ENCODE results near the gene XIRP2.

Gene XIRP2

DNA sequence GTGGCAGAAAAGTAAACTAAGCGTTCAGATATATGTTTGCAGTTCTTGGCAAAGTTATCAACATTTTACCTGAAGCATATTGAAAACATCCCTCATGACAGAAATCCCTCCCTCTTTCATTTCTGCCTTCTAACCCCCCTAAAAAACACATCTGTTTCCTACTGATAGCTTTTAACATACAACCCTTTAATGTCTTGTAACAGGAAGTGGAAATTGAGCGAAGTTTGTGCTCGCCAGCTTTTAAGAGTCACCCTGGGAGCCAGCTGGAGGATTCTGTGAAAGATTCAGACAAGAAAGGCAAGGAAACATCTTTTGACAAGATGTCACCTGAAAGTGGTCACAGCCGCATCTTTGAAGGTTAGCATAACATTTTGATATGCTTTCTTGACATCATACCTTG is 247.4 kb downstream of the XIRP2 start:
- no peak for DNase-seq

DNA sequence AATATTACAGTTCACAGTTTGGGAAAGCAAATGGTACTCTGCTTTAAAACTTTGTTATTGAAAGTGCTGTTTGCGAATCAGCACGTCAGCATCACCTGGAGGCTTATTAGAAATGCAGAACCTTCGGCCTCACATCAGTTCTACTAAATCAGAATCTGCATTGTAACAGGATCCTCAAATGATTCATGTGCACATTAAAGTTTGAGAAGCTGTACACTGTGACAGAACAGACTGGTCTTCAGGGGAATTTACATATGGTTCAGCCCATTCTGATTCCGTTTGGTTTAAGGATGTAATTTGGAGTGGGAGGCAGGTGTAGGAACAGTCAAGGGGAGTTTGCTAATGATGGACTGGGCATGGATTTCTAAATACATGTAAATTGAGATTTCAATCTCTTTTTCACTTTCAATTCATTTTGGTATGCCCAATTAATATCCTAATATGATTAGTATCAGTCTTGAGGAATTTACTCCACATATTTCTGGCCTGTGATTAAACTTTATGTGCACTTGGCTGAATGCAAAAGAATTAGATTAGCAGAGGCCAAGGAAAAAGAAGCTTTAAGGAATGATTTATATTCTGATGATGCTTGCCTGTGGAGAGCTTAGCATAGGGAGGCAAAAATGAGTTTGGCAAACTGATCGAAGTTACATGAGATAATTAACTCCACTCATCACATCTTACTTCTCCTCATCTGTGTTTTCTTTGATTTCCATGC is 248.8 kb downstream of the XIRP2 start:
- no peak for DNase-seq

DNA sequence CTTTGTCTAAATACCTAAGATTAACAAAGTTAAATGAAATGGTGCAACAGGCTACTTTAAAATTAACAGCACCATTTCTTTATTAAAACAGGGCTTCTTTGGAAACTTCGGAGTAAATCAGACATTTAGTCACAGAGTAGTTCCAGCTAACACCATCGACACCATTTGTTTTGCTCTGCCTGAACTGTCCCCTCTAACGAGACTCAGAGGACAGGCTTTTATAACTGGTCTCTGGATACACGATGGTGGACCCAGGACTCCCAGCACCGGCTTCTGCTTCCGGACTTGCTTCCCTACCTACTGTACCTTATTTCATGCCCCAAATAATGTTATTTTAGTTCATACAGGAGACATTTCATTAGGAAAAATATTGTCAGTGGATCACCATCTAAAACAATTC is 252.1 kb downstream of the XIRP2 start:
- DNase-seq: no peak

DNA sequence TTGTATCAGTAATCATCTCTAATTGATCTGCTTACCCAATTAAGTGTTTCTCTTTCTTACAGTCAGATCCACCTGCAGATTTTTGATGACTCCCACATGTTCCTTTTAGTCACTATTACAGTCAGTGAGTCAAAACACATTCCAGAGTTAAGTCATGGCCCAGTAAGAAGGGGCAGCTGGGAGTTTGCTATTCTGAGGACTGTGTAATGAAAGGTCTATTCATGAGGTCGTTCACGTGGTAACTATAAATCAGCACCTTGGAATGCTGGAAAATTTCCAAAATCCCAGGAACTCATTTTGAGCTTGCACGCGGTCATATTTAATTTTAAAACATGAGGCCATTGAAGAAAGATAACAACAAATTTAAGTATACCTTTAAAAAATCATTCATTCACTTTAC is 252.5 kb downstream of the XIRP2 start:
- DNase-seq: no peak

DNA sequence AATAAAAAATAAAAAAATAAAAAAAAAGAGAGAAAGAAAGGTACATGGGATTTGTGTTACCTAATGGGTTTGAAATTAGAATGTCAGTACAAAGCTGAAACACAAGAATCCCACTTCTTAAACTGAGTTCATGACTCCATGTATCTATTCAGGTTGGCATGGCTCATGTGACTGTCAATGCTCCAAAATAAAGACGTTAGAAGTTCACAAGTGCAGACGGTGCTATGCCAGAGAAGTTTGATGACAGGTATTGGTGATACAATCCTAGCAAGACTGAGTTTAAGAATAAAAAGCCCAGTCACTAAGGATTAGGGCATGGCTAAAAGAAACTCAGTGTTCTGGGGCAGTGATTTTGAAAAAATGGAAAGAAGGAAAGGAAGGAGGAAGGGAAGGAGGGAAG is 254.3 kb downstream of the XIRP2 start:
- no peak for DNase-seq

DNA sequence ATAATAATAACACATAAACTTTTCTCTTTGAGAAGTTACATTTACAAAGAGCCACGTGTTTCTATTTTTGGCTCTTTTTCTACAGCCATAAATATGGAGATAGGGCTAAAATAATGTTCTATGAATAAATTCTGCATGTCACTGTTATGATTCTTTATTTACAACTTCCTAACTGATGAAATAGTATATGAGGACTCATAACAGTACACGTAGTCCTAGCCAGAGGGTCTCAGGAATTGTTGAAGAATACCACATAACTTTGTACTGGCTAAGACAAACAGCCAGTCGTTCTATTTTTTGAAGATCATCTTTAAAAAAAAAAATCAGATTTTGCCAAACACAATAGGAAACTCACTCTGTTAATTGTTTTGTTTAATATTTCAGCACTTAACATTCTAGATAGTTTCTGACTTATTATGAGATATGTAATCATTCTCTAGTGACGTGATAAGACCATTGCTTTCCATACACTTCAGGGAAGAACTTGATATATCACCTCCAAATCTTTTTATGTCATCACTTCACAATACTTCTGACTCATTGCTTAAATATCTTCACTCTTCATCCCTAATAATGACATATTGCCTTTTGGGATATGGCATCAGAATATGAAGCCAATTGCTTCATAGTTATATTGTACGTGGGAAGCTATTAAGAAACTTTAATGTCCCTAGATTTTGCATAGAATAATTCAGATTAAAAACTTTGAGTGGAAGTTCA is 256.1 kb downstream of the XIRP2 start:
- no peak for DNase-seq

DNA sequence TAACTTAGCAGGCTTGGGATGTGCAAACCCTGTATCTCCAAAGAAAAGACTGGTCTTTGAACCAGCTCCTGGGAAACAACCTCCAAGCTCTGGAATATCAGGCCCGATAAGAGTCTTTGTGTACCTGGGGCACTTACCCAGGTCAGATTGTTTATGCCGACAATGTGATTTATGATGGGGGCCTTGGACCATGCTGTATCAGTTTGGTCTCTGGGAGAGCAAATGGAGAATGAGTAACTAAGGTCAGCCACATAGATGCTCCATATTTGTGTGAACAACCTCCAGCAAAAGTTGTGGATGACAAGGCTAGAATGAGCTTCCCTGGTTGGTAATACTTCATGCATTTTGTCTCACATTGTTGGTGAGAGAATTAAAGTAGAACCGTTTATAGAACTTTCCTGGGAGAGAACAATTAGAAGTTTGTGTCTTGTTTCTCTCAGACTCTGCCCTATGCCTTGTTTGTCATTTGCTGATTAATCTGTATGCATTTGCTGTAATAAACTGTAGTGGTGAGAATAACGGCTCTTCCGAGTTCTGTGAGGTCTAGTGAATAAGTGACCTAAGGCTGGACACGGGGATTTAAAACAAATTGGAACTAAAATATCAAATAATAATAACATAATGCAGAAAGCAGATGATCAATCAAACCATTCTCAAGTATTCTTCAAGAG is 259.1 kb downstream of the XIRP2 start:
- no peak for DNase-seq

DNA sequence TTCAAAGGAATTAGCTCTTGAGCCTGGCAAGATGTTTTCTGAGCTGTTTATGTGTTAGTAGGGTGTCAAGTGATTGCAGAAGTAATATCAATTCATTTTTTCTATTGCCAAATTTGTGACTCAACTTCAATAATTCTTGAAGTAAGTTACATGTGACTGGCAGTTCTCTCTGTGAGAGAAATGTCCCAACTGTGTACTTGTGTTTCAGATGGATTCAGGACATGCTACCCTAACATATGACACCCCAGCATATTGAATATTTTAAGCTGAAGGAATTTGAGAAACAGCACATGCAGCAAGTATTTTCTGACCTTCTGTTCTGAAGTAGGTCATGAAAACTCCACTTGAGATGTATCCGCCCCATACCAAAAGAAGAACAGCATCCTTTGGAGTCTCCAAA is 263.6 kb downstream of the XIRP2 start:
- DNase-seq: no peak

DNA sequence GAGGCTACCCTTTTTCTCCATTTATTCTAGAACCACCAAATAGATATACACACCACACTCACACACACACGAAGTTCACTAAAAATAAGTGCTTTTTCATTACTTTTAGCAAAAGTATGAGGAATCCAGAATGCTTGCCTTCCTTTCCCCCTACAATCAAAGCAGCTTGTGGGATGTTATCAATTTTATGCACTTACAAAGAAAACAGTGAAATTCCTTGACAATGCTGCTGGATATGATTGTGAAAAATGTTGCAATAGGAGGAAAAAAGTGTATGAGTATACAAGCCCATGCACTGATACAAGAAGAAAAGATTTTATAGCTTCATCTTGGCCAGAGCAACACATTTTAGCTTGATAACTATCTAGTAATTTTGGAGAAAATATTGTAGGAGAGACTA is 269.2 kb downstream of the XIRP2 start:
- DNase-seq: no peak

DNA sequence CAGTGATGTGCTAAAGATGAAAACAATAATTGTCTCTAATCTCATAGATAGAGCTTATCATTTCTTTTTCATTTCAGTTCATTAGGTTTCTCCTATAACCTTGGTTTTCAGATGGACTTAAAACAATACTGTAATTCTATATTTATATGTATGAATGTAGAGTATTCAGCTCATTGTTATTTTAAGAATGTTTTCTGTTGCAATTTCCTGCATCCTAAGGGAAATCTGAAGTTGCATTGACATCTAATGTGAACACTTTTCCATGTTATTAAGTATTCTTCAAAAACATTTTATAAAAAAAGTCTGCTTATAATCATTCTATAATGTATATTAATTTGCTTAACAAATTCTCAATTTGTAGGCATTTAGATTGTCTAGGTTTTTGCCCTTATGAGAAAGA is 288.9 kb downstream of the XIRP2 start:
- no peak for DNase-seq

DNA sequence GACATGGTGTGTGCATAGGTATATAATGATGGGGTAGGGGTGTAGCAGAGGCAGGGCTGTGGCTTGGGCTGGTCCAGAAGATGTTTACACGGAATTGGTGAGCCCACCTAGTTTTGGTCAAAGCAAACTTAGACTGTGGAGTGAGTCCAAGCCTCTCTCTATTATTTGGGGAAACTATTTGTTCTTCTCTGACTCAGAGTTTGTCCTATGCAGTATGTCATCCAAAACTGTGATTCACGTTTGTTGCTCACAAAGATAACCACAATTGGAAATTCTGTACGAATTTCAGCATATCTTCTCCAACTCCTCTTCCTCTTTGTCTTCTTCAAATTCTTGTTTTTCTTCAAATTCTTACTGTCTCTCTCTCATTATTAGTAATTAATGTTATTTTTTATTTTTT is 292.9 kb downstream of the XIRP2 start:
- DNase-seq: no peak

DNA sequence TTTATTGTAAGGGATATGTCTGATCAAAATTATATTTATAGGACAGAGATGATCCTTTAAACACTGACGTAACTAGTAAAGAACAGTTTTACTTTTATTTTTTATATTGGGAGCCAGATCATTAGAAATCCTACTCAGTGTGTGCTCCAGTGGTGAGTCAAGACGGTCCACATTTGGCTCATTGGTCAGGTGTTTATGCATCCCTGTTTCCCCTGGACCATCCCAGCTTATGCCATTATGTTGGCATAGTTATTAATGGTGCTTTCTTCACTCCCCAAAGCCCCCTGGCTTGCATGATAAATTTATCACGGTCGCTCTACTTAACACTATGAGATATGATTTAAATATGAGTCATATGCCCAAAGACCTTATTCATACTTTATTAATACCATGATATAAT is 293.4 kb downstream of the XIRP2 start:
- no peak for DNase-seq

DNA sequence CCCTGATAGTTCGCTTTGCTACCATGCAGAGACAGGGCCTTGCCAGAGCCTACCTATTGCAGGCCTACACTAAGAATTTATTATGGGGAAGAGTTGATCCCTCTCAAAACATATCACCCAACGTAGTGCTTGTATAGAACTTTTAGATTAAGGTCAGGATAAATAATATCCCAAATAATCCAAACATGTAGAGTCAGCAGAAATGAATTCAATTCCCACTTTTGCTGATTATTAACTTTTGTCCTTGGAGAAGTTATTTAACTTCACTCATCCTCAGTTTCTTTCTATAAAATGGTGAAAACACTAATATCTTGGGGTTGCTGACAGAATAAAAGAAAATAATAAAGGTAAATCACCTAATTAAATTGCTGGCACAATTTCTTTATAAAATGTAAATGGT is 294.1 kb downstream of the XIRP2 start:
- no peak for DNase-seq

DNA sequence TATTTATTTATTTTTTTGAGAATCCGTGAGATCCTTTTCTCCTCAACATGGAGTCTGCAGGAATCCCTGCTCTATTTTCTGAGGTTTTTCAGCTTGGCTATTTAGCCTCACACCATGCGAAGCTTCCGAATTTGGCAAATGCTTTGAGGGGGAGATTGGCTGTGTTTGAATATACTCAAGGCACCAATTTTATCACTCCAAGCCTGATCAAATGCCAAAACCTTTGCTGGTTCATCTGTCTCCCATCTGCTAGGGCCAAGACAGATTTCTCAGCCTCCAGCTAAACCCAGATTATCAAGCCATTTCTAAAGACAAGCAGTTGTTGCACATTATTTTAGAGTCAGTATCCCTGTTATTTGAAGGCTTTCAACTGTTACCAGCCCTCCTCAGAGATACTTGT is 295.7 kb downstream of the XIRP2 start:
- DNase-seq: no peak

DNA sequence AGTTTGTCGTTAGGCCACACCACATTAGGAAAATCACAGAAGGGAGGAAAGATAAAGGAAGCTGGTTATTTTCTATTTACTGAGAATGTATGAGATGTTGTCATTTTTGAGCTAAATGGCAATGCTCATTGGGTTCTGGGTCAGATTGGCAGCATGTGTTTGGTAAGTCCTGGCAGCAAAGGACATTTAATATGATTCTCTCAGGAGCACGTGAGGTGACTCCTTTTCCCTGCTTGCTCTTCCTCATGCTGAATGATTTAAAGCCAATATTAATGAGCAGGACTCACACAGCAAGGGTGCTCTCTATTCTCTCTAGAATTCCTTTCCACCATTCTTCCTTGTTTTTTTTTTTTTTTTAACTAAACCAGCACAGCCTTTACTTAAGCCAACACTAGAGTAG is 298.2 kb downstream of the XIRP2 start:
- DNase-seq: no peak

DNA sequence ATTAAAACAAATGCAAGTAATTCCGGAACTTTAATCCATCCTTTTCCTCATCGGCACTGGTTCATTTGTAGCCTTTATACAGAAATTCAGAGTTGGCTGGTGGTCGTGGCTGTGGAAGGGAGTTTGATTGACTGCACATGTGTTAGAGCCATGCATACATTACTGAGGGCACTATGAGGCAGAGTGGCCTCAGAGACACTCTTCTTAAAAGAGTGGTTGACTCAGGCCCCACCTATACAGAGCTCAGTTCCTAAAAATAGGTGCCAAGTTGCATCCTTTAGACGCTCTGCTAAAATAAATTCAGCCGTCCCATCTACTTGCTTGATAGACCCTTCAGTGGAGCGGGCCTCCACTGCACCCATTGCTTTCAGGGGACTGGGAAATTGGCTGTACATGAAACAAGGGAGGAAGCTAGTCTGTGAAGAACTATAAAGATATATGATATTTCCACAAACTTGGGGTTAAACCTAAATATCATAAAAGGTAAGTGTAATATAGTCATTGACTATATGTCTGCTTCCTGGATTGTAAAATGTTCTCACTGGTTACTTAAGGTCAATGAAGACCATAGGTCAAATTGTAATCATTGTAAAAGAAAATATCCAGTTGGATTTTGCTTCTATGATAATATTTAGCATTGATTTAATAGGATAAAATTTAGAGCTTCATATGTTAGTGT is 298.9 kb downstream of the XIRP2 start:
- DNase-seq: no peak

DNA sequence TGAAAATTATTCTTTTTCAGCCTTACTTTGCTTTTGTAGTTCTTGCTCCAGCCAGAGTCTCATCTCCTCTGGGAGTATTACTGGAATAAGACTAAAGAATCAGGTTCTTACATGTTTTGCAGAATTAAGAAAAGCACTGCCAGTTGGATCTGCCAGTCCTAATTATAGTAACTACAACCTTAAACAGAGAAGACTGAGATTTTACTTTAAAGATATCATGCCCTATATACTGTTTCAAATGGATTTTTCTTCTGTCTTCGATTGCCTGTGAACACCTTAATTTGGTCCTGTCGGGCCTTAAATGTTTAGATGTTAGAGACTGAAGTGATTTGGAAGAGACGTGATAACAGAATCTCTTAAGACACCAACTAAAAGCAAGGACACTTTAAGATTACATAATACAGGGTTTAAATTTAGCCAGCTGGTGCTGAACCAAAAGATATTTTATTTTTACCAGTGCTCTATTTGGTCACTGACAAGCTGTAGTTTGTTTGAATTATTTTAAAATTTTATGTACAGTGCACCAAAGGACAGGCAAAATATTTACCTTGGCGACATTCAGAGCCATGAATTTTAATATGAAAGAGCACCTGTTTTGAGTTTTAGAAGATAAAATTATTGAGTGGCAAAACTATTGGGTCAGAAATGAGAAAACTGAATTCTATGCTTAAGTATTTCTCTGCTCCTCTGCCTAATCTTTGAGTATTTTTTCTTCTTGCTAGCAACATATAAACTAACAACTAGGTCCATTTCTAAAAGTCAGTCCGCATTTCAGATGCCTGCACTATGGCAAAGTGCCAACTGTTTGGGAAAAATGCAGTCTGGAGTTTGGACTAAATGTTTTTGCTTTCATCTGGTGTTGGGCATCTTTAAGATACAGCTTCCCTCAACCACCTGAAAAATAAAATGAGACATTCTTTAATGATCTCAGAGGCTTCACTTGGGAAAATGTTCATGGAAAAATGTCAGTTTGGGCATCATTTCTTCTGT is 300.0 kb downstream of the XIRP2 start:
- DNase-seq: no peak

DNA sequence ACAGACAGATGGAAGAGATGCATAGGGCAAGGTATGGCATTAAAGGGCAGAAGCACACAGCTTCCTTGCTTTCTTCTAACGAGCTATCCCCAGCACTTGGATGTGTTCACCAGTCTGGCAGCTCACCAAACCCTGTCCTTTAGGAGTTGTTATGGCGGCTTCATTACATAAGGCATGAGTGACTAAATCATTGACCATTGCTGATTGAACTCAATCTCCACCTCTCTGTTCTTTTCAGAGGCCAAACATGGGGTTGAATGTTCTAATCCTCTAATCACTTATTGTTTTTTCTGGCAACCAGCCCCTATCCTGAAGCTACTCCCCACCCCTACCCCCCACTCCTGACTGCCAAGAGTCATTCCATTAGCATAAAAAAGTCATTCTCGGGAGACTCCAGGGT is 301.8 kb downstream of the XIRP2 start:
- DNase-seq: no peak

DNA sequence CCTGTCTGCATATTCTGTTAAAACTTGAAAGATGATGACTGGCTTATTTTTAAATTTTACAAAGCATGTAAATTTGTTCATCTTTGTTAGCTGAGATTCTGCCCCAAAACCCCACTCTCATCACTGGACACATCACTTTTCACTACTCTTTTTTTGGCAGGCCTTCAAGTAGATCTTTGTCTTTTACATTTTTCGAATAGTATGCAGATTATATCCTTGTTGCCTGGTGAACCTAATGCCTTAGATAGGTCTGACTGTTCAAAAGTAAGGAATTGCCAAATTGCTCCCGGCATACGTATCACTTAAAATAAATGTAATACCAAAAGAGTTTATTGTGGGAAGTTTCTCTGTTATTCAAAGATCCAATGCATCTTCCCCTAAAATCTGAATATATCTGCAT is 303.3 kb downstream of the XIRP2 start:
- no peak for DNase-seq

DNA sequence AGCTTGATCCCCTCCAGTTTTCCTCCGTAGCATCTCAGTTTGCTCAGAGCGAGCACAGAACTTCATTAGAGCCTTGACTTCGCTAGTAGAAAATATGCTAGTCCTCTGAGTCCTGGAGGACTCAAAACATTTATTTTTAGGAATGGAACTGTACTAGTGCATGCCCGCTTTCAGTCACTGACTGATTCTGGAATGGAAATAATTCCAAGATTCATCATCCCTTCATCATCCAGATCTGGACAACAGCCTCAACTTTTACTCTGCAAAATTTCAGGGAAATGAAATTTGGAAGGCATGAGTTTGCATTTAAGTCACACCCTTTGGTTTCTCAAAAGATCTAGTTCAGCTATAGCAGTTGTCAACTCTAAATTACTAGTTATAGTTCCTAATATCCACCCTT is 304.6 kb downstream of the XIRP2 start:
- no peak for DNase-seq

DNA sequence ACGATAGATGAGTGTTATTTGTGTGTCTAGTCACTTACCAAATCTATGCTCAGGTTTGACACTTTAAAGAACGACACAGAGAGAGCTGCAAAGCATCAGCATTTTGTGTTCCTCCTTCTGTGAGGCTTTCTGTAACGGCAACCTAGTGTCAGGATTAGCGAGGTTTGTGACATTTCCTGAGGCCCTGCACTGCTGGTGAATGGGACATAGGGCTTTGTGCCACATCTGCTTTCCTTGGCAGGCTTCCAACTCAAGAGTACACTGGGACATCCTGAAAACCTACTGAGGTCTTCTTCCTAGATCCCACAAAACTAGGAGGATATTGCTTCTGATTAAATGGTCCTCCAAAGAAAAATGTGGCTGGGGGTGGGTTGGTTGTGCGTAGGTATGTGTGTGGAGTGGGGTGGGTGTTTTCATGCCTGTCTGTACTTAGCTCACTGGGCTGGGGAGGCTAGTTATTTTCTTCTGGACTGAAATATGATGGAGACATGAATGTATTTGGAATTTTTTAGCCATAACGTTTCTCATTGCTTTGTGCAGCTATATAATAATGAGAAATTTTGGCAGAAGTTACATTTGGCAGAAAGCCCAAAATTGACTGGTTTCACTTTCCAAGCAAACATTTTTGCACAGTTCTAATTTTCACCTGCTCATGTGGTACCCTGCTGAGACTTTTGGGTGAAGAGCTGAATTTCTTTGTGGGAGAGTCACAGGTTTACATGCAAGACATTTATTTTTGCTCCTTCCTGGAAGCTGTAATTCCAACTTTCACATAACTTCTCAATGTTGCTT is 308.4 kb downstream of the XIRP2 start:
- DNase-seq: no peak

DNA sequence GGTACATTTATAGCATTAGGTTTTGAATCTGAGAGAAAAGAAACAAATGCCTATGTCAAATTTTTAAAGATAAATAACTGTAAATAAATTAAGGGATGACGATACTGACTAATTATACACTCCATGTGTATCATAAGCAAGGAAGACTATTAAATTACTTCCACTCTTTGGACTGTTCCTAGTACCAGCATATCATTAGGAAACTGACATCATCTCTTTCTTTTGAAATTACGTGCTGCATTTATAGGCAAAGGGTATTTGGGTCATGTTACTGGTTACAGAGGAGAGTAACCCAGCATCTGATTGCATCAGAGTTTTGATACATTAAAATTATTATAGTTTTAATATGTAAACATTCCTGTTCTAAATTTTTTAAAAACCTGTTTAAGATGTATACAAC is 309.7 kb downstream of the XIRP2 start:
- no peak for DNase-seq
